ENCODE measurements around the gene B4GALNT4. TPM values are rescaled to one million over a fixed set of nuclear protein-coding genes. Genes with fewer than 3 reads are reported as not detected.
"Not testable (repeated sequence)": the region's sequence is repeated elsewhere in the genome, so short reads cannot be mapped to it uniquely, and the experiment has no call there.

B4GALNT4 gene
- total RNA-seq, 1 experiment from 2014 or later, result 4.7 TPM

DNA sequence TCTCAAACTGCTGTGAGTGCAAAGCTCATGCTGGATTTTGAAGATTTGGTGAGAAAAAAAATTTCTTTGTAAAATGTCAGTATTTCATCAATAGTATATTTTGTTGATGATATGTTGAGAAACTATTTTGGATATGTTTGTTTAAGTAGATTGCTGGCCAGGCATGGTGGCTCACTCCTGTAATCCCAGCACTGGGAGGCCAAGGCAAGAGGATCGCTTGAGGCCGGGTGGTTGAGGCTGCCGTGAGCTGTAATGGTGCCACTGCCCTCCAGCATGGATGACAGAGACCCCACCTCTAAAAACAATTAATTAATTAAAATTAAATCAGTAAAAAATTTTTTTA, 41.7 kb upstream of the B4GALNT4 start:
- Histone ChIP-seq H3K27ac (no peak overlapping the region), H3K79me2 (ENCODE audit: low read depth) (no peaks in the 10 kb centered on the region), H3K4me2 (no peak overlapping the region), H4K20me1 (ENCODE audit: insufficient read depth) (no peaks in the 10 kb centered on the region), H3K4me1 (replicated peaks; ENCODE audit: insufficient read depth) (no peaks in the 10 kb centered on the region), H3K9me2 (ENCODE audit: insufficient read depth) (no peaks in the 10 kb centered on the region), H3K36me3 (ENCODE audit: low read depth) (no peaks in the 10 kb centered on the region), H3K4me3 (no peak overlapping the region), H3K9me3 (ENCODE audit: insufficient read depth, low read depth) (no peaks in the 10 kb centered on the region), H3F3A (ENCODE audit: insufficient read depth, low read depth) (no peaks in the 10 kb centered on the region), H3K27me3 (ENCODE audit: insufficient read depth, low read depth) (no peaks in the 10 kb centered on the region), H2AFZ (no peak overlapping the region)
- intact Hi-C loops (cut with micrococcal nuclease; ENCODE audit: unreplicated experiment), result no loop called here
- BruUV-seq (replicated peaks), result no TSS peak
- DNase-seq, result no peak
- TF ChIP-seq EZH2 (IDR thresholded peaks at IDR 0.05; ENCODE audit: low read depth) (no peak), CTCF (conservative IDR thresholded peaks at IDR 0.05) (no peak)
- CTCF ChIA-PET, result no interaction called here
- POLR2A ChIA-PET (ENCODE audit: unreplicated experiment), result no interaction called here

DNA sequence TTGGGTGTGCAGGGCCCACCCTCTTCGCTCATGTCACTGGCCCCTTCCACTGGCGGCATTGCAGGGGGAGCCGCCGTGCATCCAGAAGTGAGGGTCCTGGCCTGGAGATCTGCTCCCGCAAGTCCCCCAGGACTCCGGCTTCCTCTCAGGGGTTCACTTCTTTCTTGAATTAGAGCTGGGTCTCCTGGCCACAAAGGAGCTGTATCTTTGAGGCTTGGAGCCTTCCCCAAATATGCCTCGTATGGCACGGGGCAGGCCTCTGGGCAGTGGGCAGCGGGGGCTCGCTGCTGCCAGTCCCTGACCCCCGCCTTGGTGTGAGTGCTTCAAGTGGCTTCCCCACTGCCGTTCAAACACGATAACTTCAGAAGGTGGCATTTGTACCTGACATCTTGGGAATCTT, 41.3 kb upstream of the B4GALNT4 start:
- Histone ChIP-seq H3K27me3 (ENCODE audit: insufficient read depth, low read depth) (no peaks in the 10 kb centered on the region), H3K4me2 (no peak overlapping the region), H2AFZ (no peak overlapping the region), H3K4me3 (no peak overlapping the region), H3F3A (ENCODE audit: insufficient read depth, low read depth) (no peaks in the 10 kb centered on the region), H4K20me1 (ENCODE audit: insufficient read depth) (no peaks in the 10 kb centered on the region), H3K9me2 (ENCODE audit: insufficient read depth) (no peaks in the 10 kb centered on the region), H3K4me1 (replicated peaks; ENCODE audit: insufficient read depth) (no peaks in the 10 kb centered on the region), H3K36me3 (ENCODE audit: low read depth) (no peaks in the 10 kb centered on the region), H3K79me2 (ENCODE audit: low read depth) (no peaks in the 10 kb centered on the region), H3K27ac (no peak overlapping the region), H3K9me3 (ENCODE audit: insufficient read depth, low read depth) (no peaks in the 10 kb centered on the region)
- POLR2A ChIA-PET (ENCODE audit: unreplicated experiment), result no interaction called here
- no peak for TF ChIP-seq CTCF (conservative IDR thresholded peaks at IDR 0.05)
- TF ChIP-seq EZH2 (IDR thresholded peaks at IDR 0.05; ENCODE audit: low read depth), result no peak
- intact Hi-C loops (cut with micrococcal nuclease; ENCODE audit: unreplicated experiment), result no loop called here
- no peak for DNase-seq
- no TSS peak for BruUV-seq (replicated peaks)
- CTCF ChIA-PET, result no interaction called here

- H3K4me2 ChIP-seq; H3K27me3 ChIP-seq (ENCODE audit: insufficient read depth, low read depth); BruUV-seq (replicated peaks); DNase-seq; H3K4me1 ChIP-seq (replicated peaks; ENCODE audit: insufficient read depth); intact Hi-C loops (cut with micrococcal nuclease; ENCODE audit: unreplicated experiment); H4K20me1 ChIP-seq (ENCODE audit: insufficient read depth); H3F3A ChIP-seq (ENCODE audit: insufficient read depth, low read depth); CTCF ChIA-PET; H3K4me3 ChIP-seq; H3K36me3 ChIP-seq (ENCODE audit: low read depth); H3K27ac ChIP-seq; H3K79me2 ChIP-seq (ENCODE audit: low read depth); POLR2A ChIA-PET (ENCODE audit: unreplicated experiment); H2AFZ ChIP-seq; H3K9me3 ChIP-seq (ENCODE audit: insufficient read depth, low read depth); H3K9me2 ChIP-seq (ENCODE audit: insufficient read depth): not testable (repeated sequence)
Observed at GRCh38 chr11:328516-329100, 40.7 kb upstream of the B4GALNT4 start.

- ChIA-PET POLR2A (ENCODE audit: unreplicated experiment) (no interaction called here), CTCF (interaction anchor here (0.6 kb wide), 1 partner anchor 88 kb away, joined by 3 read pairs; no protein-coding TSS in a partner anchor)
- BruUV-seq (replicated peaks), result no TSS peak
- TF ChIP-seq EZH2 (IDR thresholded peaks at IDR 0.05; ENCODE audit: low read depth) (no peak), CTCF (conservative IDR thresholded peaks at IDR 0.05) (no peak)
- Histone ChIP-seq H2AFZ (no peak overlapping the region), H3K79me2 (ENCODE audit: low read depth) (no peaks in the 10 kb centered on the region), H3K4me1 (replicated peaks; ENCODE audit: insufficient read depth) (no peaks in the 10 kb centered on the region), H3K9me2 (ENCODE audit: insufficient read depth) (no peaks in the 10 kb centered on the region), H3K36me3 (ENCODE audit: low read depth) (no peaks in the 10 kb centered on the region), H3K9me3 (ENCODE audit: insufficient read depth, low read depth) (no peaks in the 10 kb centered on the region), H4K20me1 (ENCODE audit: insufficient read depth) (no peaks in the 10 kb centered on the region), H3F3A (ENCODE audit: insufficient read depth, low read depth) (no peaks in the 10 kb centered on the region), H3K4me3 (no peak overlapping the region), H3K27ac (no peak overlapping the region), H3K4me2 (no peak overlapping the region), H3K27me3 (ENCODE audit: insufficient read depth, low read depth) (0 out of 2 replicates have a peak, but pooled peaks cover 3% of the 10 kb centered on the region)
- intact Hi-C loops (cut with micrococcal nuclease; ENCODE audit: unreplicated experiment), result no loop called here
- no peak for DNase-seq
Observed at GRCh38 chr11:329886-330253, 39.4 kb upstream of the B4GALNT4 start.
